Dermis lymphatic vessel endothelial cell (primary cell): ENCODE results near the gene TOR1A. TPM values are rescaled to one million over a fixed set of nuclear protein-coding genes. Genes with fewer than 3 reads are reported as not detected.

Source experiments
- total RNA-seq: library from RNA; depleted of rRNA; stranded (reverse); fragments of >200 nt; gene quantifications from 2 replicates; pipeline ENCODE4 v1.2.1, GENCODE V29; 2014

TOR1A gene, protein sequence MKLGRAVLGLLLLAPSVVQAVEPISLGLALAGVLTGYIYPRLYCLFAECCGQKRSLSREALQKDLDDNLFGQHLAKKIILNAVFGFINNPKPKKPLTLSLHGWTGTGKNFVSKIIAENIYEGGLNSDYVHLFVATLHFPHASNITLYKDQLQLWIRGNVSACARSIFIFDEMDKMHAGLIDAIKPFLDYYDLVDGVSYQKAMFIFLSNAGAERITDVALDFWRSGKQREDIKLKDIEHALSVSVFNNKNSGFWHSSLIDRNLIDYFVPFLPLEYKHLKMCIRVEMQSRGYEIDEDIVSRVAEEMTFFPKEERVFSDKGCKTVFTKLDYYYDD
- 23.1 and 25.4 TPM in 2 replicates for total RNA-seq

DNA sequence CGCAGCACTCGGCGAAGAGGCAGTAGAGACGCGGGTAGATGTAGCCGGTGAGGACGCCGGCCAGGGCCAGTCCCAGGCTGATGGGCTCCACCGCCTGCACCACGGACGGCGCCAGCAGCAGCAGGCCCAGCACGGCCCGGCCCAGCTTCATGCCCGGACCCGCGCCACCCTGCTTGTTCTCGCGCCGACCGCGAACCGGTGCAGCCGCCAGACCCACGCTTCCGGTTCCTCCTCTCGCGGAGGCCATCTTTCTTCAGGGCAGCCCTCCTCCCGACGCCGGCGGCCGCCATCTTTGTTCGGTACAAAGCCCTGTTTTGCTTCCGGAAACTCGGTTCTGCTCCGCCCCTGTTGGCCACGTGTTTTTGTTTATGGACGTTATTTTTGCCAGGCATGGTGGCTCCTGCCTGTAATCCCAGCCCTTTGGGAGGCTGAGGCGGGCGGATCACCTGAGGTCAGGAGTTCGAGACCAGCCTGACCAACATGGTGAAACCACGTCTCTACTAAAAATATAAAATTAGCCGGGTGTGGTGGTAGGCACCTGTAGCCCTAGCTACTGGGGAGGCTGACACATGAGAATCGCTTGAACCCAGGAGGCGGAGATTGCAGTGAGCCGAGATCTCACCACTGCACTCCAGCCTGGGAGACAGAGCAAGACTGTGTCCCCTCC, at the start of gene TOR1A:
TSS of gene TOR1A (minus strand) at position 202 of the 667 bp plus-strand sequence. CDS start at position 151, 51 bp downstream.

DNA sequence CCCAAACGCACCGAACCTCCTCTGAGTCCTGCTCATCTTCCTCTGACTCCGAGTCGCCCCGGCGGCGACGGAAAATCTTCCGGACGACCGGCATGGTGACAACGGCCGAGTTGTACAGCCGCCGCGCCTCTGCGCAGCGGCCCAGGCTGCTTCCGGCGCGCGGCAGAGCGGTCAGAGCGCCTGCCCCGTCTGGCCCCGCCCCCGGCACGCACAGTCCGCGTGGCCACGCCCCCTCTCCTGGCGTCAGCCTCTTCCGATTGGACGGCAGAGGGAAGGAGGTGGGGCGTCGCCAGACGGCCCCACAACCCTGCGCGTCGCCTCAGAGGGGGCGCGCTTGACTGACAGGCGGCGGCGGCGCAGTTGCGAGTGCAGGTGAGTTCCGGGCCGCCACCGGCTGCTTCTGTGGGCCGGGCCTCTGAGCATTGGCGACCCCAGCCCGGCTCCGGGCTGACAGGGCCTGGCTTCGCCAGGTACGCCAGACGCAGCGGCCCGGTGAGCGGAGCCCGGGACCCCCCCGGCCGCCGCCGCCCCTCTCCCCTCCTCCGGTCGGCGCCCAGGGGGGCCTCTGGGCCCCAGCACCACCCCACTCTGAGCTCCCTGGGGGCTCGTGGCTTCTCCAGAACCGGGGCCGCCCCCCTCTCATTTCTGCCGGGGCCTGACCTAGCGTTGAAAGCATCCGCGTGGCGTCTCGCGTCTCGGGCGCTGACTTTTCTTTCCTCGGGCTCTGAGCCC, 11.4 kb upstream of the TOR1A start, which contains the start of the genes C9orf78 and USP20:
TSS of gene C9orf78 (minus strand) at position 148 of the 732 bp plus-strand sequence. CDS start at position 94, 54 bp downstream.
TSS of gene USP20 (plus strand) at position 331 of the 732 bp plus-strand sequence. CDS start 17,098 bp downstream, outside the sequence.

DNA sequence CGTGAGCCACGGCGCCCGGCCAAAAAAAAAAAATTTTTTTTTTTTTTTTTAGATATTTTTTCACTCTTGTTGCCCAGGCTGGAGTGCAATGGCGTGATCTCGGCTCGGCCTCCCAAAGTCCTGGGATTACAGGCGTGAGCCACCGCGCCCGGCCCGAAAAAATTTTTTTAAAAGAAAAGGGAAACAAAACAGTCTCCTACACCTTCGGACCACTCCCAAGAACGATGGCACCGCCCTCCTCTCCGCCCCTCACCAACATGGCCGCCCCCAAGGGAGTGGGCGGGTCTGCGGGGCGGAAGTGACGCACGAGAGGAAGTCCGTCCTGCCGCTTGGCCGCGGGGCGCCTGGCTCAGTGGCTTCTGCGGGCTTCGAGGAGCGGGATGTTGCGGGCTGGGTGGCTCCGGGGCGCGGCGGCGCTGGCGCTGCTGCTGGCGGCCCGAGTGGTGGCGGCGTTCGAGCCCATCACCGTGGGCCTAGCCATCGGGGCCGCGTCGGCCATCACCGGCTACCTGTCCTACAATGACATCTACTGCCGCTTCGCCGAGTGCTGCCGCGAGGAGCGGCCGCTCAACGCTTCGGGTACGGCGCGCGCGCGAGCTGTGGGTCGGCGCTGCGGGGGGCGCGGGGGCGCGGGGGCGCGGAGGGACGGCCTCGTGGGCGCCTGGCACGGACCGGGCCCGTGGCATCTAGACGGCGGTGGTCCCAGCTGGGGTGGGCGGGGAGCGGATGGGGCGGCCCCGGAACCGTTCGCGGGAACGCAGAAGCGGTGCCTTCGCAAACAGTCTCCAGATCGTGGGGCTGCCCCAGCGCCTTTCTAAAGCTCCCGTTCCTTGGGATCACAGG, 20.9 kb downstream of the TOR1A start, which contains the start of gene TOR1B:
TSS of gene TOR1B (plus strand) at position 352 of the 843 bp plus-strand sequence. CDS start at position 381, 29 bp downstream.

Other genes with a start within 250 kb of the TOR1A start
- not detected in 2 replicates for gene C9orf50, start 203.0 kb downstream of the TOR1A start, total RNA-seq
- 19.8 and 20.4 TPM in 2 replicates for gene NTMT1, start 198.0 kb downstream of the TOR1A start, total RNA-seq
- 9.5 and 10.2 TPM in 2 replicates for gene ASB6, start 182.0 kb downstream of the TOR1A start, total RNA-seq
- gene PRRX2, start 158.5 kb downstream of the TOR1A start, total RNA-seq: 0.17 and 0.33 TPM in 2 replicates
- 0.09 and 0.65 TPM in 2 replicates for gene PTGES, start 71.1 kb downstream of the TOR1A start, total RNA-seq
- 22.3 and 25.5 TPM in 2 replicates for gene TOR1B, start 21.0 kb downstream of the TOR1A start, total RNA-seq
- gene C9orf78, start 11.1 kb upstream of the TOR1A start, total RNA-seq: 31.4 and 32.0 TPM in 2 replicates
- 5.5 TPM in 2 replicates for gene USP20, start 11.3 kb upstream of the TOR1A start, total RNA-seq
- 79.2 and 91.4 TPM in 2 replicates for gene FNBP1, start 219.1 kb upstream of the TOR1A start, total RNA-seq
- gene GPR107, start 229.8 kb upstream of the TOR1A start, total RNA-seq: 25.3 and 32.2 TPM in 2 replicates